K562 (cell line): ENCODE results near the gene EPS8L1. TPM values are rescaled to one million over a fixed set of nuclear protein-coding genes. Genes with fewer than 3 reads are reported as not detected.
A peak's percentile ranks its signal among the peaks of the same experiment; 100 is the strongest.

Source experiments
- GATAD2B ChIP-seq: fragments of 450-650 bp; IDR thresholded peaks from 2 replicates; pipeline ENCODE4 v1.6.1; 2017; ENCODE audit warnings: mild to moderate bottlenecking, borderline replicate concordance
- MEIS2 ChIP-seq: fragments of 450-650 bp; IDR thresholded peaks from 2 replicates; pipeline ENCODE4 v1.6.1; 2014; ENCODE audit warnings: mild to moderate bottlenecking; ENCODE audit not compliant: partially characterized antibody
- MTA2 ChIP-seq: fragments of 450-650 bp; IDR thresholded peaks from 2 replicates; pipeline ENCODE4 v1.6.1; 2016; ENCODE audit warnings: low read depth
- NR3C1 ChIP-seq: sonication (generic); formaldehyde crosslinking; IDR thresholded peaks from 2 replicates; pipeline ENCODE4 v1.8.1; 2022; ENCODE audit warnings: missing genetic modification reagents
- POU5F1 ChIP-seq: fragments of 150-350 bp; IDR thresholded peaks from 2 replicates; pipeline ENCODE4 v1.6.1; 2014; ENCODE audit warnings: borderline replicate concordance, low read length, low read depth, mild to moderate bottlenecking; ENCODE audit not compliant: partially characterized antibody
- RCOR1 ChIP-seq, 2 experiments: IDR thresholded peaks; 2 replicates each; pipeline ENCODE4 v1.6.1; 2012; ENCODE audit warnings: low read depth in 2 of 2, low read length in 2 of 2, borderline replicate concordance in 1 of 2, improper control_type of control experiment in 1 of 2
- SETDB1 ChIP-seq: IDR thresholded peaks from one replicate; pipeline ENCODE4 v1.6.1; 2012; ENCODE audit warnings: low read length, control low read depth, inconsistent platforms
- SMAD4 ChIP-seq: fragments of 250-450 bp; sonication (Bioruptor Pico); conservative IDR thresholded peaks from 2 replicates; pipeline ENCODE4 v1.8.0; 2021; ENCODE audit warnings: inconsistent platforms, mild to moderate bottlenecking, moderate library complexity
- ZNF134 ChIP-seq: fragments of 250-450 bp; sonication (Bioruptor Pico); conservative IDR thresholded peaks from 2 replicates; pipeline ENCODE4 v1.4.0; 2020
- ZNF384 ChIP-seq: IDR thresholded peaks from 2 replicates; pipeline ENCODE4 v1.6.1; 2012; ENCODE audit warnings: low read depth, low read length, improper control_type of control experiment
- polyA plus RNA-seq, 8 experiments: library from polyadenylated mRNA; depleted of rRNA in 4 of 8; stranded (reverse) in 5 of 8; unstranded in 3 of 8; fragments of >200 nt; fragmentation: Nextera tagmentation in 2 of 8; fragmentation: Illumina TruSeq in 1 of 8; extraction: Ambion mirVana in 2 of 8; extraction: Trizol in 1 of 8; gene quantifications; 2 replicates each; pipeline versions ENCODE4 v1.2.1 to v1.2.3, GENCODE V29; 2011 to 2014; ENCODE audit warnings: inconsistent platforms in 1 of 8, missing spikeins in 1 of 8
- total RNA-seq, 7 experiments: library from RNA; depleted of rRNA in 6 of 7; stranded (reverse); fragments of >200 nt in 6 of 7; fragmentation: Illumina TruSeq in 2 of 7; extraction: Trizol in 2 of 7; gene quantifications; 2 replicates each; pipeline versions ENCODE4 v1.2.1 to v1.2.3, GENCODE V29; 2011 to 2021; ENCODE audit warnings: low replicate concordance in 1 of 7
- TF ChIP-seq, protein P1 (sequence below): fragments of 450-650 bp; formaldehyde crosslinking; IDR thresholded peaks from 2 replicates; pipeline ENCODE4 v1.4.0; 2022; ENCODE audit warnings: mild to moderate bottlenecking, moderate library complexity
- TF ChIP-seq, protein P2 (sequence below): fragments of 250-450 bp; sonication (Bioruptor Pico); IDR thresholded peaks from 2 replicates; pipeline ENCODE4 v1.4.0; 2020; ENCODE audit warnings: borderline replicate concordance
- TF ChIP-seq, protein P3 (sequence below), 2 experiments: fragments of 450-650 bp in 1 of 2; sonication (generic) in 1 of 2; formaldehyde crosslinking in 1 of 2; IDR thresholded peaks; 2 replicates each; pipeline versions ENCODE4 v1.7.1 to v1.9.0; 2016 to 2022; ENCODE audit warnings: inconsistent platforms in 1 of 2, mild to moderate bottlenecking in 1 of 2, missing genetic modification reagents in 1 of 2
- TF ChIP-seq, protein P4 (sequence below): fragments of 450-650 bp; formaldehyde crosslinking; IDR thresholded peaks from 2 replicates; pipeline ENCODE4 v1.4.0; 2022; ENCODE audit warnings: missing genetic modification characterization

Gene EPS8L1
- total and polyA plus RNA-seq, 9 of the 15 experiments (the other 6 are each of a cell fraction or from before 2014, with no cell fraction given) = 0.35 to 22.1 (median 11.9) TPM

DNA sequence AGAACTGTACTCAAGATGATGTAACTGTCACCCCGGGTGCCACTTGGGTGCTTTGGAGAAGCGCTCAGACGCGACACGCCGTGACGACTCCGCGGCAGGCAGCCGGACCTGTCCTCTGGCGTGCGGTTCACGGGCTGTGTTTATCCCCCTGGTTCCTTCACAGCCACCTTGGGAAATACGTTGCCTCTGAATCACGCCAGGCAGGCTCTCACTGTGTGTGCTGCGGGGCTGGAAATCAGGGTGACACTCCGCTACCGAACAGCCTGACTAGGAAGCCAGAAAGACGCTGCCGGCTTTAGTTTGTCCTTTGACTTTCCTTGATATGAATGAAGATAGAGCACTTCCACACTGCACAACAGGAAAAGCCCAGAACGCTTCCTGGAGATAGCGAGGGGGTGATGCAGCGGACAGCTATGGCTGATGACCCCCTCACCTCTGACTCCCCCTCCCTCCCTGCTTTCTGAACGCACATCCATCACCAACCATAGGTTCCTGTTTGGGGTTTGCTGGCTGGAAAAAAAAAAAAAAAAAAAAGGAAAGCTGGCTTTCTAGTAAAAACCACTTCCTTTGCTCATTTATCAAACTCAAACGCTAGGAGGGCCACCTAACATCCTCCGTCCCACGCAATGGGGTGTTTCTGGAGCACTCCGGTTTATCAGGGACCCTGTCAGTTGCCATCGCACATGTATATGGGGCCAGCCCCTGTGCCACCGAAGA, 33.9 kb upstream of the EPS8L1 start (continued):
- TF ChIP-seq, protein P1, sequence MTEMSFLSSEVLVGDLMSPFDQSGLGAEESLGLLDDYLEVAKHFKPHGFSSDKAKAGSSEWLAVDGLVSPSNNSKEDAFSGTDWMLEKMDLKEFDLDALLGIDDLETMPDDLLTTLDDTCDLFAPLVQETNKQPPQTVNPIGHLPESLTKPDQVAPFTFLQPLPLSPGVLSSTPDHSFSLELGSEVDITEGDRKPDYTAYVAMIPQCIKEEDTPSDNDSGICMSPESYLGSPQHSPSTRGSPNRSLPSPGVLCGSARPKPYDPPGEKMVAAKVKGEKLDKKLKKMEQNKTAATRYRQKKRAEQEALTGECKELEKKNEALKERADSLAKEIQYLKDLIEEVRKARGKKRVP (CRISPR knock-in tag) = no peak
- TF ChIP-seq, protein P2, sequence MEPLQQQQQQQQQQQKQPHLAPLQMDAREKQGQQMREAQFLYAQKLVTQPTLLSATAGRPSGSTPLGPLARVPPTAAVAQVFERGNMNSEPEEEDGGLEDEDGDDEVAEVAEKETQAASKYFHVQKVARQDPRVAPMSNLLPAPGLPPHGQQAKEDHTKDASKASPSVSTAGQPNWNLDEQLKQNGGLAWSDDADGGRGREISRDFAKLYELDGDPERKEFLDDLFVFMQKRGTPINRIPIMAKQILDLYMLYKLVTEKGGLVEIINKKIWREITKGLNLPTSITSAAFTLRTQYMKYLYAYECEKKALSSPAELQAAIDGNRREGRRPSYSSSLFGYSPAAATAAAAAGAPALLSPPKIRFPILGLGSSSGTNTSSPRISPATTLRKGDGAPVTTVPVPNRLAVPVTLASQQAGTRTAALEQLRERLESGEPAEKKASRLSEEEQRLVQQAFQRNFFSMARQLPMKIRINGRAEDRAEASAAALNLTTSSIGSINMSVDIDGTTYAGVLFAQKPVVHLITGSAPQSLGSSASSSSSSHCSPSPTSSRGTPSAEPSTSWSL (CRISPR knock-in tag) = no peak
- TF ChIP-seq GATAD2B (no peak), RCOR1 (IDR thresholded peaks at IDR 0.05; ENCODE audit: borderline replicate concordance in 1 of 2, low read depth in 2 of 2, low read length in 2 of 2) (no peak; a peak in 1 of 4 replicates), ZNF134 (CRISPR knock-in tag) (no peak; the same call in 1 of the 2 replicates), POU5F1 (no peak), MEIS2 (peak; percentile 95), SETDB1 (no peak), MTA2 (no peak), NR3C1 (CRISPR knock-in tag) (no peak), SMAD4 (CRISPR knock-in tag) (peak; percentile 64; the same call in 1 of the 2 replicates), ZNF384 (peak; percentile 97)
- TF ChIP-seq, protein P3, sequence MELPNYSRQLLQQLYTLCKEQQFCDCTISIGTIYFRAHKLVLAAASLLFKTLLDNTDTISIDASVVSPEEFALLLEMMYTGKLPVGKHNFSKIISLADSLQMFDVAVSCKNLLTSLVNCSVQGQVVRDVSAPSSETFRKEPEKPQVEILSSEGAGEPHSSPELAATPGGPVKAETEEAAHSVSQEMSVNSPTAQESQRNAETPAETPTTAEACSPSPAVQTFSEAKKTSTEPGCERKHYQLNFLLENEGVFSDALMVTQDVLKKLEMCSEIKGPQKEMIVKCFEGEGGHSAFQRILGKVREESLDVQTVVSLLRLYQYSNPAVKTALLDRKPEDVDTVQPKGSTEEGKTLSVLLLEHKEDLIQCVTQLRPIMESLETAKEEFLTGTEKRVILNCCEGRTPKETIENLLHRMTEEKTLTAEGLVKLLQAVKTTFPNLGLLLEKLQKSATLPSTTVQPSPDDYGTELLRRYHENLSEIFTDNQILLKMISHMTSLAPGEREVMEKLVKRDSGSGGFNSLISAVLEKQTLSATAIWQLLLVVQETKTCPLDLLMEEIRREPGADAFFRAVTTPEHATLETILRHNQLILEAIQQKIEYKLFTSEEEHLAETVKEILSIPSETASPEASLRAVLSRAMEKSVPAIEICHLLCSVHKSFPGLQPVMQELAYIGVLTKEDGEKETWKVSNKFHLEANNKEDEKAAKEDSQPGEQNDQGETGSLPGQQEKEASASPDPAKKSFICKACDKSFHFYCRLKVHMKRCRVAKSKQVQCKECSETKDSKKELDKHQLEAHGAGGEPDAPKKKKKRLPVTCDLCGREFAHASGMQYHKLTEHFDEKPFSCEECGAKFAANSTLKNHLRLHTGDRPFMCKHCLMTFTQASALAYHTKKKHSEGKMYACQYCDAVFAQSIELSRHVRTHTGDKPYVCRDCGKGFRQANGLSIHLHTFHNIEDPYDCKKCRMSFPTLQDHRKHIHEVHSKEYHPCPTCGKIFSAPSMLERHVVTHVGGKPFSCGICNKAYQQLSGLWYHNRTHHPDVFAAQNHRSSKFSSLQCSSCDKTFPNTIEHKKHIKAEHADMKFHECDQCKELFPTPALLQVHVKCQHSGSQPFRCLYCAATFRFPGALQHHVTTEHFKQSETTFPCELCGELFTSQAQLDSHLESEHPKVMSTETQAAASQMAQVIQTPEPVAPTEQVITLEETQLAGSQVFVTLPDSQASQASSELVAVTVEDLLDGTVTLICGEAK (IDR thresholded peaks at IDR 0.05) = 0 out of 2 replicates have a peak, but pooled peaks have one; percentile 38
- TF ChIP-seq, protein P3 (CRISPR knock-in tag; IDR thresholded peaks at IDR 0.05) = no peak
- TF ChIP-seq, protein P4, sequence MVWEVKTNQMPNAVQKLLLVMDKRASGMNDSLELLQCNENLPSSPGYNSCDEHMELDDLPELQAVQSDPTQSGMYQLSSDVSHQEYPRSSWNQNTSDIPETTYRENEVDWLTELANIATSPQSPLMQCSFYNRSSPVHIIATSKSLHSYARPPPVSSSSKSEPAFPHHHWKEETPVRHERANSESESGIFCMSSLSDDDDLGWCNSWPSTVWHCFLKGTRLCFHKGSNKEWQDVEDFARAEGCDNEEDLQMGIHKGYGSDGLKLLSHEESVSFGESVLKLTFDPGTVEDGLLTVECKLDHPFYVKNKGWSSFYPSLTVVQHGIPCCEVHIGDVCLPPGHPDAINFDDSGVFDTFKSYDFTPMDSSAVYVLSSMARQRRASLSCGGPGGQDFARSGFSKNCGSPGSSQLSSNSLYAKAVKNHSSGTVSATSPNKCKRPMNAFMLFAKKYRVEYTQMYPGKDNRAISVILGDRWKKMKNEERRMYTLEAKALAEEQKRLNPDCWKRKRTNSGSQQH = no peak
